ENCODE results near the gene PIBF1. TPM values are rescaled to one million over a fixed set of nuclear protein-coding genes. Genes with fewer than 3 reads are reported as not detected.
"Not testable (repeated sequence)": the region's sequence is repeated elsewhere in the genome, so short reads cannot be mapped to it uniquely, and the experiment has no call there.

PIBF1 gene
- total RNA-seq, 2 experiments from 2014 or later = 25.5 to 28.6 TPM

GRCh38 chr13:72788831-72789230, 6.9 kb downstream of the PIBF1 start:
- ATAC-seq (ENCODE audit: low read depth) (no peak), DNase-seq (no peak)
- Mint-ChIP-seq H3K4me1 (peaks cover 11% of the 10 kb centered on the region), H3K36me3 (peaks cover 45% of the 10 kb centered on the region), H3K4me3 (no peak overlapping the region), H3K27ac (no peak overlapping the region), H3K9me3 (no peaks in the 10 kb centered on the region), H3K27me3 (no peaks in the 10 kb centered on the region)
- POLR2A ChIA-PET = no interaction called here

- H3K4me1 Mint-ChIP-seq = peaks cover 2% of the 10 kb centered on the region
- no peak overlapping the region for H3K4me3 Mint-ChIP-seq
- POLR2A ChIA-PET = no interaction called here
- H3K27ac Mint-ChIP-seq = no peak overlapping the region
- no peak for ATAC-seq (ENCODE audit: low read depth)
- no peak for DNase-seq
- peaks cover 44% of the 10 kb centered on the region for H3K36me3 Mint-ChIP-seq
- H3K9me3 Mint-ChIP-seq = no peaks in the 10 kb centered on the region
- H3K27me3 Mint-ChIP-seq = no peaks in the 10 kb centered on the region
Observed at GRCh38 chr13:72792640-72793039, 10.7 kb downstream of the PIBF1 start.

GRCh38 chr13:72798817-72799216, 16.9 kb downstream of the PIBF1 start:
- no peak overlapping the region for H3K27ac Mint-ChIP-seq
- peaks cover 7% of the 10 kb centered on the region for H3K4me1 Mint-ChIP-seq
- no peak overlapping the region for H3K4me3 Mint-ChIP-seq
- no peaks in the 10 kb centered on the region for H3K27me3 Mint-ChIP-seq
- DNase-seq (no peak), ATAC-seq (ENCODE audit: low read depth) (no peak)
- POLR2A ChIA-PET = no interaction called here
- H3K9me3 Mint-ChIP-seq = no peaks in the 10 kb centered on the region
- peaks cover 32% of the 10 kb centered on the region for H3K36me3 Mint-ChIP-seq

- DNase-seq (no peak), ATAC-seq (ENCODE audit: low read depth) (no peak)
- H3K36me3 Mint-ChIP-seq = peaks cover 35% of the 10 kb centered on the region
- H3K27me3 Mint-ChIP-seq = no peaks in the 10 kb centered on the region
- H3K4me1 Mint-ChIP-seq = peaks cover 6% of the 10 kb centered on the region
- H3K4me3 Mint-ChIP-seq = no peak overlapping the region
- POLR2A ChIA-PET = no interaction called here
- no peak overlapping the region for H3K27ac Mint-ChIP-seq
- no peaks in the 10 kb centered on the region for H3K9me3 Mint-ChIP-seq
Observed at GRCh38 chr13:72804301-72804700, 22.4 kb downstream of the PIBF1 start.

GRCh38 chr13:72805676-72806346, 23.9 kb downstream of the PIBF1 start:
- Mint-ChIP-seq H3K4me1 (peaks cover 6% of the 10 kb centered on the region), H3K36me3 (peaks cover 32% of the 10 kb centered on the region), H3K9me3 (no peaks in the 10 kb centered on the region), H3K27me3 (no peaks in the 10 kb centered on the region), H3K4me3 (no peak overlapping the region), H3K27ac (no peak overlapping the region)
- no peak for DNase-seq
- POLR2A ChIA-PET = no interaction called here
- ATAC-seq (ENCODE audit: low read depth) = no peak

- DNase-seq; H3K27me3 Mint-ChIP-seq; H3K9me3 Mint-ChIP-seq; ATAC-seq (ENCODE audit: low read depth); POLR2A ChIA-PET; H3K4me3 Mint-ChIP-seq; H3K4me1 Mint-ChIP-seq: not testable (repeated sequence)
- peaks cover 30% of the 10 kb centered on the region for H3K36me3 Mint-ChIP-seq
- H3K27ac Mint-ChIP-seq = peak overlapping the region; percentile 12
Observed at GRCh38 chr13:72806514-72806913, 24.6 kb downstream of the PIBF1 start.

GRCh38 chr13:72808917-72809500, 27.1 kb downstream of the PIBF1 start:
- Mint-ChIP-seq H3K4me1 (peaks cover 2% of the 10 kb centered on the region), H3K9me3 (no peaks in the 10 kb centered on the region), H3K4me3 (no peak overlapping the region), H3K27me3 (no peaks in the 10 kb centered on the region), H3K27ac (no peak overlapping the region), H3K36me3 (peaks cover 29% of the 10 kb centered on the region)
- POLR2A ChIA-PET = interaction anchor here (1.0 kb wide), 1 partner anchor 250 kb away, joined by 3 read pairs; the partner anchor contains the start of gene KLF5
- DNase-seq (no peak), ATAC-seq (ENCODE audit: low read depth) (no peak)

- peaks cover 25% of the 10 kb centered on the region for H3K36me3 Mint-ChIP-seq
- no peaks in the 10 kb centered on the region for H3K27me3 Mint-ChIP-seq
- H3K9me3 Mint-ChIP-seq = no peaks in the 10 kb centered on the region
- POLR2A ChIA-PET = no interaction called here
- H3K27ac Mint-ChIP-seq = no peak overlapping the region
- no peak for DNase-seq
- no peaks in the 10 kb centered on the region for H3K4me1 Mint-ChIP-seq
- no peak for ATAC-seq (ENCODE audit: low read depth)
- no peak overlapping the region for H3K4me3 Mint-ChIP-seq
Observed at GRCh38 chr13:72820156-72820897, 38.4 kb downstream of the PIBF1 start.

GRCh38 chr13:72820898-72821279, 39.0 kb downstream of the PIBF1 start:
- H3K27ac Mint-ChIP-seq = no peak overlapping the region
- no peak overlapping the region for H3K4me3 Mint-ChIP-seq
- DNase-seq (no peak), ATAC-seq (ENCODE audit: low read depth) (no peak)
- POLR2A ChIA-PET = no interaction called here
- no peaks in the 10 kb centered on the region for H3K27me3 Mint-ChIP-seq
- no peaks in the 10 kb centered on the region for H3K4me1 Mint-ChIP-seq
- H3K9me3 Mint-ChIP-seq = no peaks in the 10 kb centered on the region
- H3K36me3 Mint-ChIP-seq = peaks cover 26% of the 10 kb centered on the region

- Mint-ChIP-seq H3K9me3 (no peaks in the 10 kb centered on the region), H3K36me3 (peaks cover 31% of the 10 kb centered on the region), H3K4me1 (no peaks in the 10 kb centered on the region), H3K4me3 (no peak overlapping the region), H3K27me3 (no peaks in the 10 kb centered on the region), H3K27ac (no peak overlapping the region)
- ATAC-seq (ENCODE audit: low read depth) = no peak
- POLR2A ChIA-PET = no interaction called here
- DNase-seq = no peak
Observed at GRCh38 chr13:72823081-72823480, 41.1 kb downstream of the PIBF1 start.

GRCh38 chr13:72823724-72824123, 41.8 kb downstream of the PIBF1 start:
- ATAC-seq (ENCODE audit: low read depth) (no peak), DNase-seq (no peak)
- Mint-ChIP-seq H3K4me1 (no peaks in the 10 kb centered on the region), H3K36me3 (peaks cover 31% of the 10 kb centered on the region), H3K27ac (no peak overlapping the region), H3K27me3 (no peaks in the 10 kb centered on the region), H3K4me3 (no peak overlapping the region), H3K9me3 (no peaks in the 10 kb centered on the region)
- POLR2A ChIA-PET = no interaction called here

- H3K4me3 Mint-ChIP-seq = no peak overlapping the region
- peaks cover 37% of the 10 kb centered on the region for H3K36me3 Mint-ChIP-seq
- peaks cover under 1% of the 10 kb centered on the region for H3K9me3 Mint-ChIP-seq
- POLR2A ChIA-PET = no interaction called here
- DNase-seq (no peak), ATAC-seq (ENCODE audit: low read depth) (no peak)
- no peaks in the 10 kb centered on the region for H3K27me3 Mint-ChIP-seq
- H3K27ac Mint-ChIP-seq = no peak overlapping the region
- H3K4me1 Mint-ChIP-seq = peaks cover 8% of the 10 kb centered on the region
Observed at GRCh38 chr13:72834601-72835000, 52.7 kb downstream of the PIBF1 start.

GRCh38 chr13:72839831-72840426, 58.0 kb downstream of the PIBF1 start:
- POLR2A ChIA-PET = interaction anchor here (0.6 kb wide), 1 partner anchor 255 kb away, joined by 3 read pairs; no protein-coding TSS in a partner anchor
- Mint-ChIP-seq H3K27ac (no peak overlapping the region), H3K4me3 (no peak overlapping the region), H3K4me1 (peaks cover 2% of the 10 kb centered on the region), H3K9me3 (no peaks in the 10 kb centered on the region), H3K27me3 (no peaks in the 10 kb centered on the region), H3K36me3 (peaks cover 12% of the 10 kb centered on the region)
- ATAC-seq (ENCODE audit: low read depth) (peak; percentile 85), DNase-seq (peak; percentile 39)
